ENCODE measurements around the gene IKZF3. TPM values are rescaled to one million over a fixed set of nuclear protein-coding genes. Genes with fewer than 3 reads are reported as not detected.

IKZF3 gene
- total RNA-seq, 4 donors from 2014 or later, result 2.9 to 8.3 (median 4.5) TPM

- ATAC-seq (ENCODE audit: low FRiP score) (no peak), DNase-seq (ENCODE audit: low spot score) (no peak)
- no peak for TF ChIP-seq CTCF (IDR thresholded peaks at IDR 0.05)
These were observed 25.3 kb downstream of the IKZF3 start for GRCh38 chr17:39838784-39839183.

GRCh38 chr17:39838057-39838456 lies 26.1 kb downstream of the IKZF3 start:
- ATAC-seq (ENCODE audit: low FRiP score) (no peak), DNase-seq (ENCODE audit: low spot score) (no peak)
- no peak for TF ChIP-seq CTCF (IDR thresholded peaks at IDR 0.05)

GRCh38 chr17:39836117-39836516 lies 28.0 kb downstream of the IKZF3 start:
- peak in 1 of 3 donors; percentile 8 for TF ChIP-seq CTCF (IDR thresholded peaks at IDR 0.05)
- DNase-seq (ENCODE audit: low spot score) (no peak), ATAC-seq (ENCODE audit: low FRiP score) (no peak)

GRCh38 chr17:39835038-39835786 lies 28.9 kb downstream of the IKZF3 start:
- ATAC-seq (ENCODE audit: low FRiP score) (no peak), DNase-seq (ENCODE audit: low spot score) (no peak)
- TF ChIP-seq CTCF (IDR thresholded peaks at IDR 0.05), result no peak

- no peak for TF ChIP-seq CTCF (IDR thresholded peaks at IDR 0.05)
- ATAC-seq (ENCODE audit: low FRiP score) (no peak), DNase-seq (ENCODE audit: low spot score) (no peak)
These were observed 30.1 kb downstream of the IKZF3 start for GRCh38 chr17:39834017-39834416.

GRCh38 chr17:39831588-39831987 lies 32.5 kb downstream of the IKZF3 start:
- TF ChIP-seq CTCF (IDR thresholded peaks at IDR 0.05), result no peak
- no peak for ATAC-seq (ENCODE audit: low FRiP score)
- no peak for DNase-seq (ENCODE audit: low spot score)

GRCh38 chr17:39828443-39828842 lies 35.7 kb downstream of the IKZF3 start:
- TF ChIP-seq CTCF (IDR thresholded peaks at IDR 0.05), result no peak
- ATAC-seq (ENCODE audit: low FRiP score), result no peak

More at GRCh38 chr17:39828443-39828842, 35.7 kb downstream of the IKZF3 start:
- no peak for DNase-seq (ENCODE audit: low spot score)
